SK-N-MC (cell line): Measurements from ENCODE around the gene BCAT1.

Experiments used
- EZH2 ChIP-seq: fragments of 200-600 bp; sonication (generic); IDR thresholded peaks from one replicate; pipeline ENCODE4 v1.6.1; 2017; ENCODE audit warnings: antibody characterized with exemption
- POLR2AphosphoS5 ChIP-seq: IDR thresholded peaks from 2 replicates; pipeline ENCODE4 v1.6.1; 2012; ENCODE audit warnings: mild to moderate bottlenecking, low read depth, low read length, borderline replicate concordance

DNA sequence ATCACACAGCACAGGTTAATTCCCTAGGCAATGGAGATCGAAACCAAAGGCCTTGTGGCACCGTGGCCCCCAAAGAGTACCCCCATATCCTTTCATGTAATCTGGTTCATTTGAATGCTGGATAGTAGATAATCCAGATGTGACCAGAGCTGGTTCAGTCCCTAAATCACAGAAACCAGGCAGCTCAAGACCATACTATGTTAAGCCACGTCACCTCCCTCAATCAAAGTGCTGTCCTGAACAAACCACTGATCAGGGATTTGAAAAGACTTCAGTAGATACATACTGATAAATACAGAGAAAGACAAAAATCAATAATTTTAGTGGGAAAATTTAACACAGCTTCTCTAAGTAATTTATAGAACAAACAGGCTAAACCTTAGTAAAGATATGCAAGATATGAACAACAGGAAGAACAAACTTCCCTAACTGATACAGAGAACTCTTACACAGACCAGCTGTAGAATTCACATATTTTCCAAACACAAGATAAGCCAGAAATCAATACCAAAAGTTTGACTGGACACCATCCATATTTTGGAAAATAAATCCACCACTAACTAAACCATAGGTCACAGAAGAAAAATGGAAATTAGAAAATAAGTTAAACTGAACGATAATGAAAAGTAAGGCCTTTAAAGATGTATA, 67.1 kb downstream of the BCAT1 start:
- TF ChIP-seq EZH2 (no peak), POLR2AphosphoS5 (no peak)
